DND-41 (cell line): ENCODE results near the gene STX10.

Experiments
- ATAC-seq: fragments of 200-7000 bp; cut with Tn5 transposase; 3 replicates; pipeline ENCODE4 v1.9.1; 2021; ENCODE audit warnings: low read depth; ENCODE audit not compliant: insufficient read depth
- DNase-seq: peaks from one replicate; pipeline ENCODE4 v3.0.0-alpha.2; 2020
- H2AFZ ChIP-seq: 2 replicates; pipeline ENCODE4 v1.6.0; 2012; ENCODE audit warnings: low read depth, low read length
- H3K27ac ChIP-seq: 2 replicates; pipeline ENCODE4 v1.5.1; 2012; ENCODE audit warnings: low read length, inconsistent platforms
- H3K27me3 ChIP-seq: fragments of 200-600 bp; sonication (generic); 2 replicates; pipeline ENCODE4 v1.6.0; 2012; ENCODE audit warnings: low read length, mild to moderate bottlenecking, inconsistent platforms; ENCODE audit not compliant: insufficient read depth, poor library complexity
- H3K36me3 ChIP-seq: 2 replicates; pipeline ENCODE4 v1.5.1; 2012; ENCODE audit warnings: low read length, inconsistent platforms; ENCODE audit not compliant: insufficient read depth
- H3K4me1 ChIP-seq: 2 replicates; pipeline ENCODE4 v1.5.1; 2012; ENCODE audit warnings: mild to moderate bottlenecking, low read length; ENCODE audit not compliant: insufficient read depth
- H3K4me2 ChIP-seq: 2 replicates; pipeline ENCODE4 v1.6.0; 2012; ENCODE audit warnings: mild to moderate bottlenecking, moderate library complexity, low read length, inconsistent platforms; ENCODE audit not compliant: insufficient read depth
- H3K4me3 ChIP-seq, 2 experiments: fragments of 200-600 bp in 1 of 2; shearing (Covaris generic) in 1 of 2; 2 replicates each; pipeline ENCODE4 v1.5.1; 2012 to 2016; ENCODE audit warnings: inconsistent platforms in 2 of 2, low read length in 2 of 2, mild to moderate bottlenecking in 2 of 2, low read depth in 1 of 2, moderate library complexity in 1 of 2
- H3K79me2 ChIP-seq: 2 replicates; pipeline ENCODE4 v1.6.0; 2012; ENCODE audit warnings: low read length, inconsistent platforms; ENCODE audit not compliant: insufficient read depth
- H3K9ac ChIP-seq: 2 replicates; pipeline ENCODE4 v1.6.0; 2012; ENCODE audit warnings: low read depth, mild to moderate bottlenecking, inconsistent platforms, low read length, moderate library complexity
- H3K9me3 ChIP-seq: 2 replicates; pipeline ENCODE4 v1.5.1; 2012; ENCODE audit warnings: low read length, moderate library complexity, mild to moderate bottlenecking, inconsistent platforms; ENCODE audit not compliant: insufficient read depth, severe bottlenecking
- H4K20me1 ChIP-seq: 2 replicates; pipeline ENCODE4 v1.6.0; 2012; ENCODE audit warnings: low read length; ENCODE audit not compliant: insufficient read depth
- EZH2 ChIP-seq: IDR thresholded peaks from 3 replicates; pipeline ENCODE4 v1.6.1; 2012; ENCODE audit warnings: borderline replicate concordance, low read depth, mild to moderate bottlenecking, moderate library complexity, low read length, inconsistent platforms; ENCODE audit not compliant: severe bottlenecking
- TF ChIP-seq, protein P1 (sequence below): IDR thresholded peaks from 2 replicates; pipeline ENCODE4 v1.5.1; 2012; ENCODE audit warnings: borderline replicate concordance, low read length, moderate library complexity, mild to moderate bottlenecking; ENCODE audit not compliant: poor library complexity, severe bottlenecking; ENCODE audit errors: extremely low read depth

Gene STX10

DNA sequence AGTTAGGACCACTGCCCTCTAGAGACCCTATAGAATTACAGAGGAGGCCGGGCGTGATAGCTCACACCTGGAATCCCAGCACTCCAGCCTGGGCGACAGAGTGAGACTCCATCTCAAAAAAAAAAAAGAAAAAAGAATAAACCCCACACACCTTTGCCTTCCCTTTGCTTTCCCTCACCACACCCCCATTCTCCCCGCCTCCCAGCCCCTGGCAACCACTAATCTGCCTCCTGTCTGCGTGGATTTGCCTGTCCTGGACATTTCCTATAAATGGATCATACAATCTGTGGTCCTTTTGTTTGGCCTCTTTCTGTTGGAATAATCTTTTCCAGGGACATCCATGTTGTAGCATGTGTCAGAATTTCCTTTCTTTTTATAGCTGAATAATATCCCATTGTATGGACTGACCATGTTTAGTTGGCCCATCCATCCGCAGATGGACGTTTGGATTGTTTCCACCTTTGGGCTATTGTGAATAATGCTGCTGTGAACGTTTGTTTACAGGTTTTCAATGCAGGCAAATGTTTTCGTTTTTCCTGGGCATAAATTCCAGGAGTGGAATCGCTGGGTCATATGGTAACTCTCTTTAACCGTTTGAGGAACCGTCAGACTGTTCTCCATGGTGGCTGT, 16.8 kb downstream of the STX10 start:
- Histone ChIP-seq H3K9me3 (no peaks in the 10 kb centered on the region), H2AFZ (no peak overlapping the region), H3K36me3 (peaks cover 69% of the 10 kb centered on the region), H3K9ac (no peak overlapping the region), H3K4me2 (no peak overlapping the region), H3K27ac (no peak overlapping the region), H3K79me2 (peaks cover 61% of the 10 kb centered on the region), H3K4me3 (no peak overlapping the region), H3K27me3 (no peaks in the 10 kb centered on the region), H4K20me1 (peaks cover 83% of the 10 kb centered on the region), H3K4me1 (no peaks in the 10 kb centered on the region)
- TF ChIP-seq EZH2: no peak
- TF ChIP-seq, protein P1, sequence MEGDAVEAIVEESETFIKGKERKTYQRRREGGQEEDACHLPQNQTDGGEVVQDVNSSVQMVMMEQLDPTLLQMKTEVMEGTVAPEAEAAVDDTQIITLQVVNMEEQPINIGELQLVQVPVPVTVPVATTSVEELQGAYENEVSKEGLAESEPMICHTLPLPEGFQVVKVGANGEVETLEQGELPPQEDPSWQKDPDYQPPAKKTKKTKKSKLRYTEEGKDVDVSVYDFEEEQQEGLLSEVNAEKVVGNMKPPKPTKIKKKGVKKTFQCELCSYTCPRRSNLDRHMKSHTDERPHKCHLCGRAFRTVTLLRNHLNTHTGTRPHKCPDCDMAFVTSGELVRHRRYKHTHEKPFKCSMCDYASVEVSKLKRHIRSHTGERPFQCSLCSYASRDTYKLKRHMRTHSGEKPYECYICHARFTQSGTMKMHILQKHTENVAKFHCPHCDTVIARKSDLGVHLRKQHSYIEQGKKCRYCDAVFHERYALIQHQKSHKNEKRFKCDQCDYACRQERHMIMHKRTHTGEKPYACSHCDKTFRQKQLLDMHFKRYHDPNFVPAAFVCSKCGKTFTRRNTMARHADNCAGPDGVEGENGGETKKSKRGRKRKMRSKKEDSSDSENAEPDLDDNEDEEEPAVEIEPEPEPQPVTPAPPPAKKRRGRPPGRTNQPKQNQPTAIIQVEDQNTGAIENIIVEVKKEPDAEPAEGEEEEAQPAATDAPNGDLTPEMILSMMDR: no peak
- DNase-seq: no peak
- no peak for ATAC-seq

DNA sequence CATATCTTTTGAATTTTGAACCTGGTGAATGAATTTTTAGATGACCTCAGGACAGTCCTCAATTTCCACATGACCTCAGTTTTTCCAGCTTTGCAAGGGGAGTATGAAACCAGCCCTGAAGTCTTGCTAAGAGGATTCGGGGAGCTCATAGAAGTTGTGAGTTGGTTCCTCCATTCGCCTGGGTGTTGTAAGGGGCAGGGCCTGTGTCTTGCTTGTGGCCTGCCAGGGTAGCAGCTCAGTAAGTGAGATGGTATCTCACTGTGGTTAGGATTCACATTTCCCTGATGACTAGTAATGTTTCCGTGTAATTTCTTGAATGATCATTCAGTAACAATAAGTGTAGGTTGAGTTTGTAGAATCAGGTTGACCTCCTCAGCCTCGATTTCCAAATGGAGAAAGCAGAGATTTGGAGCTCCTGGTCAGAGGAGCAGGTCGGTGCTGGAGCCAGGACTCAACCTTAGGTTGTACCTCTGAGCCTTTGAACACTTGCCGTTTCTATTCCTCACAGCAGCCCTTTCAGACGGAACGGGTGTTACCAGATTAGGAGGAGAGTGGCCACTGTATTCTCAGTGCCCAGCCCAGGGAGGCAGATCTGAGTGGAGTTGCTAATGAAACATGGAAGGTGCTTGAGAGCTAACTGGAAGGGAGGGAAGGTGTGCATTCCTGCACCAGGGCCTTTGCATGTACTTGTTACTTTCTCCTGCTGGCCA, 17.5 kb downstream of the STX10 start:
- Histone ChIP-seq H3K27ac (no peak overlapping the region), H3K4me3 (no peak overlapping the region), H3K9ac (no peak overlapping the region), H3K9me3 (no peaks in the 10 kb centered on the region), H3K4me2 (no peak overlapping the region), H3K79me2 (peaks cover 68% of the 10 kb centered on the region), H4K20me1 (peaks cover 89% of the 10 kb centered on the region), H3K4me1 (no peaks in the 10 kb centered on the region), H3K36me3 (peaks cover 62% of the 10 kb centered on the region), H2AFZ (no peak overlapping the region), H3K27me3 (no peaks in the 10 kb centered on the region)
- ATAC-seq (no peak), DNase-seq (no peak)
- TF ChIP-seq, protein P1: no peak

DNA sequence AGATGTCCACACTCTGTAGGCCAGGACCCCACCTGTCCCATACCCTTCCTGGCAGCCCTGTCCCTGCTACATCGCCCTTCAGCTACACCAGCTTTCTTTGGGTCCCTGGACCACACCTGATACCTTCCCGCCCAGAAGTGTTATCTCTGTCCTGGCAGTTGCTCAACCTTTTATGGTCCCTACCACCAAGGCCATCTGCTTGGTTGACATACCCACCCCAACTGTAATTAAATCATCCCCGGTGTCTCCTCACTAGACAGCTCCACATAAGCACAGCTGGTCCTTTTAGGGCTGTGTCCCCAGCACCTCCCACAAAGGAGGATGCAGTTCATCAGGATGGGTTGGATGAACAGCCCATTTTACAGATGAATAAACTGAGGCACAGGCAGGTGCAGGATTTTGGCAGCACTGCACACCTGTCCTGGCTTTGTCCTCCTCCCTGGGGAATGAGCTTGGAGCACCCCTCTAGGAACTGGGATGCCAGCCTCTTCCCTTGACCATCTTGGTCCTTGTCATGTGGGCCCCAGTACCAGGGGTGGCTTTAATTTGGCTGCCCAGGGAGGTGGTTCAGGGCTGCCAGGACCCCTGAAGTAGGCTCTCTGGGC, 19.2 kb downstream of the STX10 start:
- ATAC-seq: no peak
- H3K9me3 ChIP-seq: no peaks in the 10 kb centered on the region
- H2AFZ ChIP-seq: no peak overlapping the region
- peaks cover 84% of the 10 kb centered on the region for H4K20me1 ChIP-seq
- H3K27ac ChIP-seq: no peak overlapping the region
- no peak for TF ChIP-seq EZH2
- TF ChIP-seq, protein P1: no peak
- peaks cover 81% of the 10 kb centered on the region for H3K79me2 ChIP-seq
- no peaks in the 10 kb centered on the region for H3K4me1 ChIP-seq
- DNase-seq: no peak
- H3K36me3 ChIP-seq: peaks cover 50% of the 10 kb centered on the region
- H3K27me3 ChIP-seq: no peaks in the 10 kb centered on the region
- no peak overlapping the region for H3K4me2 ChIP-seq
- H3K9ac ChIP-seq: no peak overlapping the region
- H3K4me3 ChIP-seq: no peak overlapping the region
